Esophagus muscularis mucosa (tissue), 4 donors: ENCODE measurements around the gene PPP1R37.

ENCODE experiments used
- CTCF ChIP-seq, 3 experiments: fragments of 200-600 bp in 2 of 3; fragments of 450-650 bp in 1 of 3; sonication (generic) in 2 of 3; IDR thresholded peaks; one replicate each; pipeline ENCODE4 v1.5.1; 2017 to 2019; ENCODE audit warnings: antibody characterized with exemption in 3 of 3, mild to moderate bottlenecking in 2 of 3, moderate library complexity in 1 of 3
- EP300 ChIP-seq: sonication (generic); formaldehyde crosslinking; IDR thresholded peaks from one replicate; pipeline ENCODE4 v1.6.1; 2017; ENCODE audit warnings: antibody characterized with exemption
- POLR2A ChIP-seq: fragments of 450-650 bp; IDR thresholded peaks from one replicate; pipeline ENCODE4 v1.6.1; 2017; ENCODE audit warnings: antibody characterized with exemption, moderate library complexity, mild to moderate bottlenecking, low read depth
- POLR2AphosphoS5 ChIP-seq, 2 donors: sonication (generic); formaldehyde crosslinking; IDR thresholded peaks; one replicate each; pipeline ENCODE4 v1.6.1; 2017; ENCODE audit warnings: antibody characterized with exemption in 2 of 2

GRCh38 chr19:45068041-45068440 lies 24.9 kb upstream of the PPP1R37 start:
- TF ChIP-seq POLR2A: no peak
- TF ChIP-seq CTCF (IDR thresholded peaks at IDR 0.05): no peak
- TF ChIP-seq POLR2AphosphoS5 (IDR thresholded peaks at IDR 0.05): no peak
- no peak for TF ChIP-seq EP300
